Pancreas (tissue), 10 donors: ENCODE results near the gene PMPCA. TPM values are rescaled to one million over a fixed set of nuclear protein-coding genes. Genes with fewer than 3 reads are reported as not detected.

Experiments used
- ATAC-seq, 4 donors: fragments of 200-7000 bp; cut with Tn5 transposase; one replicate each; pipeline versions ENCODE4 v1.8.0 to v1.9.1; 2020; ENCODE audit warnings: mild to moderate bottlenecking in 4 of 4, moderate library complexity in 4 of 4
- DNase-seq, 6 donors: peaks; one replicate each; pipeline ENCODE4 v3.0.0-alpha.2; 2020
- FAIRE-seq: peaks from 2 replicates; lab custom pipeline; 2012; peaks lifted over from hg19 to GRCh38; lab: Jason Lieb, UNC
- H3K27ac ChIP-seq, 4 donors: fragments of 200-600 bp; sonication (generic); 1 replicate in 3 of 4; 2 replicates in 1 of 4; pipeline versions ENCODE4 v1.5.0 to v1.8.0; 2020
- H3K27me3 ChIP-seq, 4 donors: fragments of 200-600 bp; one replicate each; pipeline ENCODE4 v1.8.0; 2021
- H3K36me3 ChIP-seq, 3 donors: fragments of 200-600 bp; sonication (generic) in 1 of 3; one replicate each; pipeline versions ENCODE4 v1.5.0 to v1.8.0; 2020 to 2021
- H3K4me1 ChIP-seq, 3 donors: fragments of 200-600 bp; one replicate each; pipeline ENCODE4 v1.8.0; 2021
- H3K4me3 ChIP-seq, 4 donors: fragments of 200-600 bp; sonication (generic) in 2 of 4; one replicate each; pipeline versions ENCODE4 v1.5.0 to v1.8.0; 2020 to 2021
- H3K9me3 ChIP-seq, 4 donors: fragments of 200-600 bp; one replicate each; pipeline ENCODE4 v1.8.0; 2021
- WGBS, 2 donors: extraction: QIAGEN DNeasy Blood & Tissue Kit; methylation state at CpG; one replicate each; pipeline ENCODE4 v1.1.7; 2013; 5-methylcytosine and 5-hydroxymethylcytosine counted together
- intact Hi-C, 3 donors: fragments of 100-400 bp; cut with DNase I; formaldehyde crosslinking; loops; one replicate each; pipeline versions ENCODE4 v1.11.1 to v1.14.2; 2022
- polyA plus RNA-seq, 2 donors: library from polyadenylated mRNA; stranded (reverse); fragments of 200-250 nt; gene quantifications; one replicate each; pipeline ENCODE4 v1.2.3, GENCODE V29; 2013
- total RNA-seq, 6 donors: library from RNA; stranded (reverse); fragmentation: NEBNext Ultra II Directional in 4 of 6; extraction: Animal tissue kit (Norgen Biotek cat#: 25700) in 4 of 6; gene quantifications; one replicate each; pipeline versions ENCODE4 v1.2.1 to v1.2.4, GENCODE V29; 2021 to 2023
- TF ChIP-seq, protein P1 (sequence below), 4 donors: fragments of 200-600 bp; sonication (generic) in 3 of 4; IDR thresholded peaks; one replicate each; pipeline versions ENCODE4 v1.5.0 to v1.8.0; 2021; ENCODE audit warnings: antibody characterized with exemption in 4 of 4
- donor health status: healthy with polysubstance abuse.
- donor health status: DM: no; HTN: no; CAD: no; lungs with moderate emphysema.
- donor health status: DM: no; HTN: no; CAD: no.
- donor health status: control.
- donor health status: control.
- donor health status: Bipolar disorder and iron deficiency.
- donor health status: DM: yes; HTN: yes; CAD: no.
- donor health status: DM: no; HTN: no; CAD: no.
- donor health status: DM: no; HTN: no; CAD: no.
- donor health status: DM: yes; HTN: yes; CAD: no.

Gene PMPCA
- total and polyA plus RNA-seq, 8 donors: 16.3 to 51.4 (median 19.5) TPM

DNA sequence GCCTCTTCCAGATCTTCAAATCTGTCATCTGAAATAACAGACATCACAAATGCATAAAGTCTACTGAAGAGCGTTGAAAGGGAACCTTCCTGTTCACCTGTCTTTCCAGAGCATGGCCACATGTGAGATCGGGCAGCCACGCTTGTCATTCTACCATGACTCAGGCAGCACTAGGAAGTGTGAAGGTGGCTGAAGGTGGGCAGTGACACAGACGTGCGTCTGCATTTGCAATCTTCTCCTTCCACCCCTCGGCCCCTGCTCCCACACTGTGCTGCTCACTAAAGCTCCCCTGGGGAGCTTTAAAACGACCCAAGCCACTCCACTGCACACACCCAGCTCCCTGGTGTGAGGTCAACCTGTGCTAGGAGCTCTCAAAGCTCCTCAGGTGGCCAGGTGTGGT lies 2.5 kb upstream of the PMPCA start:
- peaks cover 0 to 15% (median 13%) of the 10 kb centered on the region in 3 donors for H3K4me1 ChIP-seq
- WGBS, 2 donors: 87 to 90% methylated on average over 7 of the region's 7 CpGs
- DNase-seq (no peak), ATAC-seq (no peak), FAIRE-seq (no peak)
- no peak overlapping the region for H3K27ac ChIP-seq
- no peak overlapping the region for H3K4me3 ChIP-seq
- H3K9me3 ChIP-seq: no peaks in the 10 kb centered on the region
- H3K36me3 ChIP-seq: peaks cover 0 to 19% (median 6%) of the 10 kb centered on the region in 3 donors
- intact Hi-C loops: no loop called here
- TF ChIP-seq, protein P1, sequence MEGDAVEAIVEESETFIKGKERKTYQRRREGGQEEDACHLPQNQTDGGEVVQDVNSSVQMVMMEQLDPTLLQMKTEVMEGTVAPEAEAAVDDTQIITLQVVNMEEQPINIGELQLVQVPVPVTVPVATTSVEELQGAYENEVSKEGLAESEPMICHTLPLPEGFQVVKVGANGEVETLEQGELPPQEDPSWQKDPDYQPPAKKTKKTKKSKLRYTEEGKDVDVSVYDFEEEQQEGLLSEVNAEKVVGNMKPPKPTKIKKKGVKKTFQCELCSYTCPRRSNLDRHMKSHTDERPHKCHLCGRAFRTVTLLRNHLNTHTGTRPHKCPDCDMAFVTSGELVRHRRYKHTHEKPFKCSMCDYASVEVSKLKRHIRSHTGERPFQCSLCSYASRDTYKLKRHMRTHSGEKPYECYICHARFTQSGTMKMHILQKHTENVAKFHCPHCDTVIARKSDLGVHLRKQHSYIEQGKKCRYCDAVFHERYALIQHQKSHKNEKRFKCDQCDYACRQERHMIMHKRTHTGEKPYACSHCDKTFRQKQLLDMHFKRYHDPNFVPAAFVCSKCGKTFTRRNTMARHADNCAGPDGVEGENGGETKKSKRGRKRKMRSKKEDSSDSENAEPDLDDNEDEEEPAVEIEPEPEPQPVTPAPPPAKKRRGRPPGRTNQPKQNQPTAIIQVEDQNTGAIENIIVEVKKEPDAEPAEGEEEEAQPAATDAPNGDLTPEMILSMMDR (IDR thresholded peaks at IDR 0.05): no peak
- H3K27me3 ChIP-seq: no peaks in the 10 kb centered on the region

- WGBS, 2 donors: 9 to 11% methylated on average over 51 to 71 of the region's 71 CpGs
- Histone ChIP-seq H3K4me3 (peak overlapping the region; percentile 55 to 97 (median 76)), H3K9me3 (no peaks in the 10 kb centered on the region), H3K4me1 (peaks cover 0 to 15% (median 13%) of the 10 kb centered on the region in 3 donors), H3K27ac (peak overlapping the region in 2 of 4 donors; percentile 28 to 51), H3K27me3 (no peaks in the 10 kb centered on the region), H3K36me3 (peaks cover 0 to 30% (median 11%) of the 10 kb centered on the region in 3 donors)
- FAIRE-seq (no peak), ATAC-seq (peak; percentile 25 to 49 (median 39)), DNase-seq (peak in 4 of 6 donors; percentile 29 to 78 (median 60))
- TF ChIP-seq, protein P1 (IDR thresholded peaks at IDR 0.05): no peak
- intact Hi-C loops: no loop called here
Observed at GRCh38 chr9:136409557-136410455, 652 bp upstream of the PMPCA start.

DNA sequence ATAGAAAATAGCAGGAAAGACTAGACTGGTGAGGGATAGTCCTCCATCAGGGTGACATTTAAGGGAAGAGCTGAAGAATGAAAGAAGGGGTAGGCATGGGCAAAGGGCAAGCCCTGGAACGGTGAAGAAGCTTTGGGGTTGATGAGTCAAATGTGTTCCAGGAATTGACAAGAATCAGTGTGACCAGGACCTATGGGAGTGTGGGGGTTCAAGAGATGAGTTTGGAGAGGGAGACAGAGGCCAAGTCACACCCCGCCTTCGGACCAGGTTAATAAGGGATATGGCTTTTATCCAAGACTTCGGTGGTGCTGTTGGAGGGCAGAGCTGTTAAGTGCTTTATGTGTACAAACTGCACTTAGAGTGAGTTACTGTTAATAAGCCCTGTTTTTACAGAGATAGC lies 920 bp downstream of the PMPCA start:
- Histone ChIP-seq H3K27ac (no peak overlapping the region), H3K4me1 (peaks cover 0 to 15% (median 13%) of the 10 kb centered on the region in 3 donors), H3K27me3 (no peaks in the 10 kb centered on the region), H3K9me3 (no peaks in the 10 kb centered on the region), H3K4me3 (peak overlapping the region; percentile 72 to 97 (median 89)), H3K36me3 (peaks cover 0 to 34% (median 11%) of the 10 kb centered on the region in 3 donors)
- ATAC-seq (no peak), FAIRE-seq (no peak), DNase-seq (no peak)
- WGBS, 2 donors: 27 to 29% methylated on average over 4 of the region's 4 CpGs
- TF ChIP-seq, protein P1 (IDR thresholded peaks at IDR 0.05): no peak
- intact Hi-C loops: no loop called here

DNA sequence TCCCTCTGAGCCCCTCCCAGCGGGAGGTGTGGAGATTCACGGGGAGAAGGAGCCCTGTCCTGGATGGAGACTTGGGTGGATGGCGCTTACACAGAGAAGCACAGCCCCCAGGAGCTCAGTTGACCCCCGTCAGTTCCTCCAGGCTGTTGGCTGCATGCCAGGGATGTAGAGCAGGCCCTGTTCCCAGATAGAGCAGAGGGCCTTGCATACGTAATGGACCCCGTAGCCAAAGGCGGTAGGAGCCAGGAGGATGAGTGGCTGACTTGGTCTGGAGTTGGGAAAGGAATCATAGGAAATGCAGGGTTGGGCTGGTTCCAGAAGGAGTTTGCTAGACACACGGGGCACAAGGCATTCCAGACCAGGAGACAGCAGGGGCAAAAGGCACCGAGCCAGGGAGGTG lies 2.5 kb downstream of the PMPCA start:
- Histone ChIP-seq H3K9me3 (no peaks in the 10 kb centered on the region), H3K27ac (no peak overlapping the region), H3K4me1 (peaks cover 0 to 15% (median 13%) of the 10 kb centered on the region in 3 donors), H3K4me3 (no peak overlapping the region), H3K27me3 (no peaks in the 10 kb centered on the region), H3K36me3 (peaks cover 0 to 42% (median 13%) of the 10 kb centered on the region in 3 donors)
- ATAC-seq (no peak), FAIRE-seq (no peak), DNase-seq (peak in 2 of 6 donors; percentile 53 to 63)
- intact Hi-C loops: no loop called here
- WGBS, 2 donors: 75 to 76% methylated on average over 9 of the region's 9 CpGs
- TF ChIP-seq, protein P1 (IDR thresholded peaks at IDR 0.05): no peak
